ENCODE results near the gene DLGAP3. TPM values are rescaled to one million over a fixed set of nuclear protein-coding genes. Genes with fewer than 3 reads are reported as not detected.

Gene DLGAP3
- total RNA-seq, 1 experiment from 2014 or later = 7.3 TPM

DNA sequence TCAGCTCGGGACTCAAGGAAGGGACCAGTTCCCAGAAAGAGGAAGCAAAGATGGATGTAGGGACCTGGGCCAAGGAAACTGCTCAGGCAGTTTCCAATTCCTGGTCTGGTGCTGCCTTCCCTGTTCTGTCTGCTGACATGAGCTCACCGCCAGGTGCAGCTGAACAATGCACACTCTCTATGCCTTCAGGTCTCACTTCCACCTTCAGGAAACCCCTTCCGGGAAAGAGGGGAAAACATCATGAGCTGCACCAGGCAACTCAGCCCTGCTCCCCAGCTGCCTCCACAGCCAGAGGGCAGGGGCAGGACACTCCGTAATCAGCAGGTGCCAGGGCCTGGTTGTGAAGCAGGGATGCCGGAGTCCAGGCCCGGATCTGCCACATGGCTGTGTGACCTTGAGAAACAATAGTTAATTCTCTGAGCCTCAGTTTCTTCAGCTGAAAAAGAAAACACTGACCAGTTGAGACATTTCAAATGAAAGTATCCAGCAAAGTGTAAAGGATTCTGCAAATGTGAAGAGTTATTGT is 97.7 kb downstream of the DLGAP3 start:
- H2BK12ac ChIP-seq (ENCODE audit: insufficient read length, low read depth, low read length) = no peak overlapping the region
- no peak overlapping the region for H2AFZ ChIP-seq (ENCODE audit: low read length)
- no peak overlapping the region for H4K8ac ChIP-seq (replicated peaks; ENCODE audit: insufficient read length, low read depth, low read length)
- H3K79me1 ChIP-seq (ENCODE audit: insufficient read depth, low read depth, low read length, poor library complexity, severe bottlenecking) = no peaks in the 10 kb centered on the region
- no peak overlapping the region for H4K5ac ChIP-seq (ENCODE audit: insufficient read length, low read depth, low read length)
- H3K79me2 ChIP-seq (ENCODE audit: insufficient read depth, low read length) = no peaks in the 10 kb centered on the region
- H3K27me3 Mint-ChIP-seq (ENCODE audit: low read depth) = peaks cover 4% of the 10 kb centered on the region
- no peaks in the 10 kb centered on the region for H4K20me1 ChIP-seq (ENCODE audit: control insufficient read depth, insufficient read depth, insufficient read length)
- H3T11ph ChIP-seq (ENCODE audit: low read length) = no peak overlapping the region
- H2BK15ac ChIP-seq (ENCODE audit: low read depth, low read length) = no peak overlapping the region
- no CpG with 5 or more reads among the region's 6 CpGs for WGBS (ENCODE audit: extremely low coverage, insufficient read length, low lambda C conversion rate)
- no peak overlapping the region for H3K27ac Mint-ChIP-seq
- no peaks in the 10 kb centered on the region for H3K23me2 ChIP-seq (ENCODE audit: insufficient read length, low read depth, low read length, poor library complexity, severe bottlenecking)
- H2BK120ac ChIP-seq (ENCODE audit: low read depth, low read length, poor library complexity, severe bottlenecking) = no peak overlapping the region
- H3K14ac ChIP-seq (ENCODE audit: insufficient read depth, low read length) = no peak overlapping the region; the same call in 1 of the 2 replicates
- no peak overlapping the region for H3K9ac ChIP-seq (ENCODE audit: extremely low read depth, insufficient read length, low read length)
- H3K4ac ChIP-seq (ENCODE audit: low read depth, low read length) = no peak overlapping the region
- no peak overlapping the region for H2AK5ac ChIP-seq (ENCODE audit: insufficient read length, low read length)
- H3K36me3 Mint-ChIP-seq (ENCODE audit: insufficient read depth in 1 of 3, low read depth in 3 of 3) = no peaks in the 10 kb centered on the region
- no peaks in the 10 kb centered on the region for H3K4me1 ChIP-seq (ENCODE audit: insufficient read depth, low read length)
- no peak overlapping the region for H2BK20ac ChIP-seq (ENCODE audit: low read depth, low read length, poor library complexity, severe bottlenecking)
- H3K9me3 Mint-ChIP-seq = no peaks in the 10 kb centered on the region
- TF ChIP-seq, protein P1, sequence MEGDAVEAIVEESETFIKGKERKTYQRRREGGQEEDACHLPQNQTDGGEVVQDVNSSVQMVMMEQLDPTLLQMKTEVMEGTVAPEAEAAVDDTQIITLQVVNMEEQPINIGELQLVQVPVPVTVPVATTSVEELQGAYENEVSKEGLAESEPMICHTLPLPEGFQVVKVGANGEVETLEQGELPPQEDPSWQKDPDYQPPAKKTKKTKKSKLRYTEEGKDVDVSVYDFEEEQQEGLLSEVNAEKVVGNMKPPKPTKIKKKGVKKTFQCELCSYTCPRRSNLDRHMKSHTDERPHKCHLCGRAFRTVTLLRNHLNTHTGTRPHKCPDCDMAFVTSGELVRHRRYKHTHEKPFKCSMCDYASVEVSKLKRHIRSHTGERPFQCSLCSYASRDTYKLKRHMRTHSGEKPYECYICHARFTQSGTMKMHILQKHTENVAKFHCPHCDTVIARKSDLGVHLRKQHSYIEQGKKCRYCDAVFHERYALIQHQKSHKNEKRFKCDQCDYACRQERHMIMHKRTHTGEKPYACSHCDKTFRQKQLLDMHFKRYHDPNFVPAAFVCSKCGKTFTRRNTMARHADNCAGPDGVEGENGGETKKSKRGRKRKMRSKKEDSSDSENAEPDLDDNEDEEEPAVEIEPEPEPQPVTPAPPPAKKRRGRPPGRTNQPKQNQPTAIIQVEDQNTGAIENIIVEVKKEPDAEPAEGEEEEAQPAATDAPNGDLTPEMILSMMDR (conservative IDR thresholded peaks at IDR 0.05) = no peak
- H3K56ac ChIP-seq (ENCODE audit: insufficient read length, low read depth, low read length) = no peak overlapping the region
- no peaks in the 10 kb centered on the region; the same call in 1 of the 2 replicates for H3K27me3 ChIP-seq (ENCODE audit: insufficient read depth, low read length)
- no peaks in the 10 kb centered on the region for H3K9me3 ChIP-seq (ENCODE audit: control insufficient read depth, low read depth, low read length)
- no peak overlapping the region for H3K4me3 Mint-ChIP-seq
- H3K27ac ChIP-seq (ENCODE audit: insufficient read length, low read depth, low read length) = no peak overlapping the region
- H3K18ac ChIP-seq (ENCODE audit: insufficient read length, low read depth, low read length) = no peak overlapping the region
- DNase-seq = no peak
- no peak overlapping the region for H4K91ac ChIP-seq (ENCODE audit: insufficient read length, low read depth, low read length)
- H2BK5ac ChIP-seq (ENCODE audit: insufficient read length, low read length) = no peak overlapping the region
- no peak overlapping the region for H3K23ac ChIP-seq (ENCODE audit: insufficient read length, low read depth, low read length)
- H3K4me1 Mint-ChIP-seq = peaks cover 1 to 2% of the 10 kb centered on the region in 2 experiments; a peak in 3 of 4 replicates
- H3K4me2 ChIP-seq (ENCODE audit: insufficient read depth, insufficient read length, low read length) = no peak overlapping the region
